Left ventricle myocardium inferior (tissue), 1 donor: ENCODE measurements around the gene SH3GL2. TPM values are rescaled to one million over a fixed set of nuclear protein-coding genes. Genes with fewer than 3 reads are reported as not detected.

Experiments
- DNase-seq: peaks from one replicate; pipeline ENCODE4 v3.0.0-alpha.2; 2020
- H3K27ac ChIP-seq: fragments of 200-600 bp; replicated peaks from 2 replicates; pipeline ENCODE4 v1.8.0; 2021
- H3K27me3 ChIP-seq: fragments of 200-600 bp; 2 replicates; pipeline ENCODE4 v1.8.0; 2021; ENCODE audit warnings: low read depth
- H3K36me3 ChIP-seq: fragments of 200-600 bp; 2 replicates; pipeline ENCODE4 v1.8.0; 2021
- H3K4me1 ChIP-seq: fragments of 200-600 bp; 2 replicates; pipeline ENCODE4 v1.8.0; 2021
- H3K4me3 ChIP-seq: fragments of 200-600 bp; 2 replicates; pipeline ENCODE4 v1.8.0; 2021; ENCODE audit warnings: mild to moderate bottlenecking, moderate library complexity
- H3K9me3 ChIP-seq: fragments of 200-600 bp; replicated peaks from 2 replicates; pipeline ENCODE4 v1.8.0; 2021
- intact Hi-C: fragments of 100-400 bp; cut with micrococcal nuclease; formaldehyde crosslinking; loops from one replicate; pipeline ENCODE4 v1.11.0; 2022
- total RNA-seq: library from RNA; stranded (reverse); fragmentation: NEBNext Ultra II Directional; extraction: Animal tissue kit (Norgen Biotek cat#: 25700); gene quantifications from one replicate; pipeline ENCODE4 v1.2.1, GENCODE V29; 2021
- TF ChIP-seq, protein P1 (sequence below): fragments of 200-600 bp; IDR thresholded peaks from 2 replicates; pipeline ENCODE4 v1.8.0; 2021; ENCODE audit warnings: antibody characterized with exemption, mild to moderate bottlenecking, borderline replicate concordance
- donor health status: DM: no; HTN: yes; CAD: no; lungs with severe emphysema.

The SH3GL2 gene
- total RNA-seq, 1 donor from 2014 or later = 7.3 TPM

DNA sequence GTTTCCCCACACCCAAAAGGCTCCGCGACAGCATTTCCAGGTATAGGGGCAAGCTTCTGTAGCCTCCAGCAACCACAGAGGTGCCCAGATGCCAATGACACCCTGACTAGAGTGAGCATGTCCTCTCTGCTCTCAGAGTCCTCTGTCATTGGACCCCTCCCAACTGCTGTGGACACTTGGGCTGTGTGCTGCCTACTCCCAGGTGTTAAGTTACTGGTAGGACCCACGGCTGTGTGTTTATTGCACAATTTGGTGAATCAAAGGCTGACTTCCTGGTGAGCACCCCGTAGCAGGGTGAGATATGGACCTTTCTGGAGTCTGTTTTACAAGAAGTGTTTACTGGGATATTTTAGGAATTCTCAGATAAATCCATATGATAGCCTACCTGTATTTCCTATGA, 36.0 kb downstream of the SH3GL2 start:
- DNase-seq = no peak
- no peak overlapping the region for H3K4me3 ChIP-seq
- H3K27me3 ChIP-seq = peaks cover 5% of the 10 kb centered on the region
- intact Hi-C loops = no loop called here
- no peak overlapping the region for H3K27ac ChIP-seq
- no peaks in the 10 kb centered on the region for H3K36me3 ChIP-seq
- no peaks in the 10 kb centered on the region for H3K9me3 ChIP-seq
- peaks cover 10% of the 10 kb centered on the region for H3K4me1 ChIP-seq
- TF ChIP-seq, protein P1, sequence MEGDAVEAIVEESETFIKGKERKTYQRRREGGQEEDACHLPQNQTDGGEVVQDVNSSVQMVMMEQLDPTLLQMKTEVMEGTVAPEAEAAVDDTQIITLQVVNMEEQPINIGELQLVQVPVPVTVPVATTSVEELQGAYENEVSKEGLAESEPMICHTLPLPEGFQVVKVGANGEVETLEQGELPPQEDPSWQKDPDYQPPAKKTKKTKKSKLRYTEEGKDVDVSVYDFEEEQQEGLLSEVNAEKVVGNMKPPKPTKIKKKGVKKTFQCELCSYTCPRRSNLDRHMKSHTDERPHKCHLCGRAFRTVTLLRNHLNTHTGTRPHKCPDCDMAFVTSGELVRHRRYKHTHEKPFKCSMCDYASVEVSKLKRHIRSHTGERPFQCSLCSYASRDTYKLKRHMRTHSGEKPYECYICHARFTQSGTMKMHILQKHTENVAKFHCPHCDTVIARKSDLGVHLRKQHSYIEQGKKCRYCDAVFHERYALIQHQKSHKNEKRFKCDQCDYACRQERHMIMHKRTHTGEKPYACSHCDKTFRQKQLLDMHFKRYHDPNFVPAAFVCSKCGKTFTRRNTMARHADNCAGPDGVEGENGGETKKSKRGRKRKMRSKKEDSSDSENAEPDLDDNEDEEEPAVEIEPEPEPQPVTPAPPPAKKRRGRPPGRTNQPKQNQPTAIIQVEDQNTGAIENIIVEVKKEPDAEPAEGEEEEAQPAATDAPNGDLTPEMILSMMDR = no peak

DNA sequence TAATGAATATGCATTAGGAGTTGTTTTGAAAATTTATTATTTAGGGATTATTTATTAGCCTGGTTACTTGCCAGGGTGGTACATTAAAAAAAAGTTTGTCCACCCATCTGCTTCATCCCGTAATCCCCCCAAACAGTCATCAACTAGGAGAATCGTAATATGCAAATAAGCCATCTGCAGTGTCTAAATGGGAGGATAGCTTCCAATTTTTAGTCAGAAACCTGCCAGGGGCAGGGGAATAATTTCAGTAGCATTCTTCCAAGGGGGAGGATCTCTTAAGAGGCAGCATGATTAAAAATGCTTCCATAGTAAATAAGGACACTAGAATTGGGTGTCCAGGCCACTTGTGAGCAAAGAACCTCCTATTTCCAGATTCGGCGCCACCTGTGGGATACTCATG, 43.3 kb downstream of the SH3GL2 start:
- DNase-seq = no peak
- Histone ChIP-seq H3K27ac (no peak overlapping the region), H3K36me3 (no peaks in the 10 kb centered on the region), H3K9me3 (no peaks in the 10 kb centered on the region), H3K27me3 (no peaks in the 10 kb centered on the region), H3K4me1 (no peaks in the 10 kb centered on the region), H3K4me3 (no peak overlapping the region)
- TF ChIP-seq, protein P1 = no peak
- intact Hi-C loops = no loop called here

DNA sequence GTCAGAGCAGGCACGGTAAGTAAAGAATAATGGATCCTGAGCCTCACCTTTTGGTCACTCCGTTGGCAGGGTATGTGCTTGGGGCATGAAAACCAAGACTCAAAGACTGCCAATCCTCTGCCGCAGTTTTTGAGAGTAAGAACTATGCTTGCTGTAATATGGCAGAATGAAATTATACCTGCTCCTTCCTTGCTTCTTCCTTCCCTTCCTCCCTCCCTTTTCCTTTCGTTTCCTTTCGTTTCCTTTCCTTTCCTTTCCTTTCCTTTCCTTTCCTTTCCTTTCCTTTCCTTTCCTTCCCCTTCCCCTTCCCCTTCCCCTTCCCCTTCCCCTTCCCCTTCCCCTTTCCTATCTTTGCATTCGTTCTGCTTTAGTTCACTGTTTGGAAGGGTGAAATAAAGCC, 43.9 kb downstream of the SH3GL2 start:
- no peak for DNase-seq
- no peaks in the 10 kb centered on the region for H3K27me3 ChIP-seq
- H3K9me3 ChIP-seq = no peaks in the 10 kb centered on the region
- TF ChIP-seq, protein P1 = no peak
- no peak overlapping the region for H3K27ac ChIP-seq
- no peaks in the 10 kb centered on the region for H3K36me3 ChIP-seq
- intact Hi-C loops = no loop called here
- no peak overlapping the region for H3K4me3 ChIP-seq
- no peaks in the 10 kb centered on the region for H3K4me1 ChIP-seq

DNA sequence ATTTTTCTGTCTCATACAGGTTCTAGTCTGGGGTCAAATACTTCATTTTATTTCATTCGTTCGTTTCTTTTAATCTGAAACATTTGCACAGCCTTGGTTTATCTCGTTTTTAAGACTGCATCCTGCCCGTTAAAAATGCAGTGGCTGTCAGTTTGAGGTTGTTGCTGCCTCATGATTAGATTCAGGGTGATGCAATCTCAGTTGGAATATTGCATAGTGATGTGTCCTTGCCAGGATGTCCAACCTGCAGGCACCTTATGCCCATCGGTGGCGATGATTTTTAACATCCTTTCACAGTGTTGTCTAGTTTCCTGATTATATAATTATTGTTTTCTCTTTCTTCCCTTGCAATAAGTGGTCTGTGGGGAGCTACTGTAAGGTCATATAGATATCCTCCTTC, 45.1 kb downstream of the SH3GL2 start:
- no peaks in the 10 kb centered on the region for H3K27me3 ChIP-seq
- no peak overlapping the region for H3K27ac ChIP-seq
- no peaks in the 10 kb centered on the region for H3K4me1 ChIP-seq
- H3K9me3 ChIP-seq = no peaks in the 10 kb centered on the region
- DNase-seq = no peak
- intact Hi-C loops = no loop called here
- no peak overlapping the region for H3K4me3 ChIP-seq
- TF ChIP-seq, protein P1 = no peak
- H3K36me3 ChIP-seq = no peaks in the 10 kb centered on the region

DNA sequence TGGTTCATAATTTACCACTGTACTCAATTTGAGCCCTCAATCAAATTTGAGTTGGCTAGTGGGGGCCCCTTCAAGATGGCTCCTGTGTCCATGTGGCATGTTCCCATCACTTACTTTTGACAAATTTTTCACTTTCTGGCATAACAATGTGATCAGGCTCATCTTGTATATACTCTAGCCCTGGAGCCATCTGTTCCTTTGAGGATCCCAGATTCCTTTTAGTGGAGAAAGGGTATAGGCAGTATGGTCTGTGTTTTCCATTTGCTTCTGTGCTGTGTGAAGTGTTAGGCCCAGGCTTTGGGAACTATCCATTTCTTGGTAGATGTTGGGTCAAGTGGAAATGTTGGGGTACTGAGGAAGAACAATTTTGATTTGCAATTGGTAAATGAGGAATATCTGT, 45.7 kb downstream of the SH3GL2 start:
- DNase-seq = no peak
- Histone ChIP-seq H3K27ac (no peak overlapping the region), H3K4me1 (no peaks in the 10 kb centered on the region), H3K27me3 (no peaks in the 10 kb centered on the region), H3K36me3 (no peaks in the 10 kb centered on the region), H3K4me3 (no peak overlapping the region), H3K9me3 (no peaks in the 10 kb centered on the region)
- intact Hi-C loops = no loop called here
- TF ChIP-seq, protein P1 = no peak
